ENCODE results near the gene CAMSAP2. TPM values are rescaled to one million over a fixed set of nuclear protein-coding genes. Genes with fewer than 3 reads are reported as not detected.

Gene CAMSAP2
- total and polyA plus RNA-seq, 2 of the 8 experiments (the other 6 are each of a cell fraction or from before 2014, with no cell fraction given) = 4.2 to 27.6 TPM

DNA sequence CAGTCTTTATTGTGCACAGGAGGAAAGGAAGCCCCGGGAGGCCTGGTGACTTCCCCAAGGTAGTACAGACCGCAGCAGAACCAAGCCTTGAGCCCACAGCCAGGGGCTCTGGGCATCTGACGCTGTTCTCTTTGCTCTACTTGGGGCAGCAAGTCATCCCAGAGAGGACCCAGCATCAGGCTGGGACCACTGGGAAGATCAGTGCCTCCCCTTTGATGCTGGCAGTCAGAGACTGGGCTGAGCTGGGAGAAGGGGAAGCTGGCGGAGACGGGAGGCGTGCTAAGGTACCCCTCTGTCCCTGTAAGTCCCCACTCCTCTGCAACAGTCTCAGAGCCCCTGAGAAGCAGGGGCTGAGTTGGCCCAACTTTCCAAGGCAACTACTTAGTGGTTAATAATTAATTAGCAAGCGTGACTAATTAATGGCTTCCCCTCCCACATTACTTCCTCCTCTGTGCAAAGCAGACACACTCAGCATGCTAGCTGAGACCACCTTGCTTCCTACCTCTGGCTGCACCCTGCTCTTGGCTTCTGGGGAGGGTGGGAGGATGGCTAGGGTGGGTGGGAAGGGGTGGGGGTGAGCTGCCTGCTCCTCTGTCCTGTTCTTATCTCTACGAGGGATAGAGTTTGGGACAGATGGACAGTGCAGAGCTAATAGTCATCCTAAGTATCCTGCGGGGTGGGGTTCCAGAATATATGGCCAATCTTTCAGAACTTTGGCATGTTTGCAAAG, 157.3 kb downstream of the CAMSAP2 start (continued):
- TF ChIP-seq RNF2 (IDR thresholded peaks at IDR 0.05; ENCODE audit: borderline replicate concordance, low read depth, low read length, missing control alignments, poor library complexity, severe bottlenecking) (no peak), KDM4A (IDR thresholded peaks at IDR 0.05; ENCODE audit: low read depth, low read length, severe bottlenecking) (no peak), TCF12 (IDR thresholded peaks at IDR 0.05; ENCODE audit: low read depth, low read length) (no peak)
- TF ChIP-seq, protein P1, sequence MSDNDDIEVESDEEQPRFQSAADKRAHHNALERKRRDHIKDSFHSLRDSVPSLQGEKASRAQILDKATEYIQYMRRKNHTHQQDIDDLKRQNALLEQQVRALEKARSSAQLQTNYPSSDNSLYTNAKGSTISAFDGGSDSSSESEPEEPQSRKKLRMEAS (IDR thresholded peaks at IDR 0.05) = no peak
